HG03558 (cell line): Measurements from ENCODE around the gene KCNH1.
"Not testable (repeated sequence)": the region's sequence is repeated elsewhere in the genome, so short reads cannot be mapped to it uniquely, and the experiment has no call there.

Source experiments
- ATAC-seq: cut with Tn5 transposase; IDR thresholded peaks from one replicate; pipeline ENCODE4 v1.9.1; 2021; ENCODE audit warnings: moderate number of reproducible peaks; ENCODE audit not compliant: unreplicated experiment; ENCODE audit errors: extremely low read depth

The KCNH1 gene

GRCh38 chr1:211099393-211099792, 34.6 kb downstream of the KCNH1 start:
- no peak for ATAC-seq

DNA sequence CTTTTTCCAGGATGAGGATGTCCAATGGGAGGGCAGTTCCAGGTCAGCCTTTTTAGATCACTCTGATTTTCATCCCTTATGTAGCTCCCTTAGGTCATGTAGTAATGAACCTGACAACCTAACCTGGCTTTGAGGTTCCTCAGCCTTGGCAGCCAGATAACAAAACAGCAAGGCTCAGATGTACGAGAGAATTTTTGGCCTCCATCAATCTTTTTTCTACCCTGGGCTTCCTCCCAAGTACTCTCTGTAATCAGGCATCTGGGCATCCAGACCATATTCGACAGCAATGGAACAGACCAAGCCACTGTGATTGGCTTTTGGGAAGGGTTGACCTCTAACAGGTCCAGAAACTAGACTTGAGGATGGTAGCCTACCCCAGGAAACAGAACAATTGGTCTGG, 38.6 kb downstream of the KCNH1 start:
- ATAC-seq = no peak

DNA sequence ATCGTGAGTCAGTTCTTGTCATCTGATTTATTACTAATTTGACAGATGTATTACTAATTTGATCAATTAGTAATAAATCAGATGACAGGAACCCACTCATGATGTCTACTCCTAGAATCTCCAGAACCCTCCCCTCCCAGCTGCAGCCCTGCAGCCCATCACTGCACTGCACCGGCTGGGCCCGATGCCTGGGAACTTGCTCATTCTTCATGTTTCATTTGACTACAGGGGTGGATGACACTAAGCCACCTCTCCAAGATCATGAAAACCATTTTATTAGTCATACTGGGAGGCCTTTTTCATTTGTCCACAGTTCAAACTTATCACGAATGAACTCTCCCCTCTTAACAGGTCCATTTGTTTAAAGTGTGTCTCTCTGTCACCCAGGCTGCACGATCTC, 41.0 kb downstream of the KCNH1 start:
- no peak for ATAC-seq

DNA sequence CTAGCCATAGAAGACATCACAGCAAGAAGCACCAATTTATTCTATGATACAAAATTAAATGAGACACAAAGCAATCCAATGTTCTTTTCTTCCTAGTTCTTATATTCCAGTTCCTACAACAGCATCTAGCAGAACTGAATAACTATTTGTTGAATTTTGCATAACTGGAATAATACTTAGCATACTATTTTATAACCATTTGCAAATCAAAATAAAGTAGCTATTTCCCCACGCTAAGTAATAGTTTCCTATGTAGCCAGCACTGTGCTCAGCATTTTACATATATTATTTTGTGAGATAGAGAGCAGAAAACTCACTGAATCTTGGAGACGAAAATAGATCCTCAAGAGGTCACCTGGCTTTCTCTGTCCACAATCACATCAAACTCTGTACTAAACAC, 42.1 kb downstream of the KCNH1 start:
- no peak for ATAC-seq

GRCh38 chr1:211089536-211089935, 44.4 kb downstream of the KCNH1 start:
- no peak for ATAC-seq

DNA sequence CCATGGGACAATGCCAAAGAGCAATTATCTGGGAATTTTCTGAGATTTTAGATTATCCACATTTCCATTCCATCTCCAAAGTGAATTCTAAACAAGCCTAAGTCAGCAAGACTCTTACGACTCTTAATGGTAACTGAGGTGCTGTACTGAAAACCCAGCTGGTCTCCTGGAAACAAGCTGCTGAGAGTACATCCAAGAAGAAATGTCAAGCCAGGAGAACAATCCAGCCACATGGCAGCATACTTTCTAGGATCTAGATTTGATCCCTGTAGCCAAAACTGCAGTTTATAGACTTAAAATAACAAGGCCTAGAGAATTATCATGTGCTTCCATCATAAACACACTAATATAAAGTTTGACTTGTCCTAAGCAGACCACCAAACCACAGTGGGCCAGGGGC, 45.8 kb downstream of the KCNH1 start:
- no peak for ATAC-seq

DNA sequence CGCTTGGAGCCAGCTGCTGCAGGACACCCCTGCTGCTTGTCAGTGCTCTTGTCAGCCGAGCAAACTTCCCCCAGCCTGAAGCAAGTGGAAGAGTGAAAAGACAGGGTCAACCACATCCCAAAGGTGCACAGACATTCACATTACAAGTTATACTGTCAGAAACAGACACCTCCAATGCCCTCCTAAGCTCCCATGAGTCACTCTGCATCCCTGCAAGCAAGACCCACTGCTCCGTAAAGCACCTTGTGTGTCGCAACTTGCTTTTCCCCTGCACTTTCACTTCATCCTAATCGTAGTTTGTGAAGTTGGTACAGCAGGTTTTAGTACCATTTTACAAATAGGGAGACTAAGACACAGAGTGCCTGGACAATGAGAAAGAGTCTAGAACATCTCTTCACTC, 51.1 kb downstream of the KCNH1 start:
- no peak for ATAC-seq

- not testable (repeated sequence) for ATAC-seq
Measured at GRCh38 chr1:211081447-211081846, 52.5 kb downstream of the KCNH1 start.

DNA sequence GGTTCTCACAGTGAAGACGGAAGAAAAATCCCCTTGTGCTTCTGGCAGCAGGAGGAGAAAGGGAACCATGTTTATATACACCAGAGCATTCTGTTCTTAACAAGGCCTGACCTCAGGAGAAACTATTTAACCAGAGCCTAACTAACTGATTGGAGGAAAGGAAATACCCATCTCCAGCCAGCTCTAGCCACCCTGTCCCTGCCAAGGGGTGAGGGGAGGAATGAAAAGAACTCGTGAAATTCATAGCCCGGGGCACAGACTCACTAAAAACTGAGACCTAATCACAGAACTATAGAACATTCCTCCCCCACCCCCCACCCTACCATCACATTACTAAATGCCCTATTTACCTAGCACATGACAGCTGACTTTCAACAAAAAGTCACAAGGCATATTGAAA, 65.0 kb downstream of the KCNH1 start:
- no peak for ATAC-seq

DNA sequence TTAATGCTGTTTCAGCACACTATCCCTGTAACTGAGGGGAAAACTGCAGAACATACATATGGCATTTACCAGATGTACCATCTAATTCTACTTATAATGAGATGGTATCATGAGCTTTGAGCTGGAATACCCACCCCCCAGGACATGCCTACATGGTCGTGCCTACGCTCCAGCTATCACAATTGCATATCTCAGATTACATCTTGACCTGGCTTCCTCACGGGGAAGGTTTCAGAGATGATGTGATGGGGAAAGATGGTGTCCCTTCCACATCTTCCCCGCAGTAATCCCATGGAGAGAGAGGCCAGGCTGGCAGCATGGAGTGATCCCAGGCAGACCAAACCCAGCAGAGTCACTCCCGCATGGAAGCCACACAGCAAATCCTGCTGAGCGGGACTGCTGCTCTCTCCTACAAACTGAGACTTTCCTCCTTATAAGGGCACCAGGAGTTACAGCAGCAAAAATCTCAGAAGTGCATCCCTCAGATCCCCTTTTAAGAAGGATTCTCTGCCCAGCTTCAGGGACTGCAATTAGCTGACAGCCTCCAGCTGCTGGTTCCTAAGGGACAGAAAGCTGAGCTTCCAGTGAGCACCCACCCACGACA, 67.1 kb downstream of the KCNH1 start:
- no peak for ATAC-seq

DNA sequence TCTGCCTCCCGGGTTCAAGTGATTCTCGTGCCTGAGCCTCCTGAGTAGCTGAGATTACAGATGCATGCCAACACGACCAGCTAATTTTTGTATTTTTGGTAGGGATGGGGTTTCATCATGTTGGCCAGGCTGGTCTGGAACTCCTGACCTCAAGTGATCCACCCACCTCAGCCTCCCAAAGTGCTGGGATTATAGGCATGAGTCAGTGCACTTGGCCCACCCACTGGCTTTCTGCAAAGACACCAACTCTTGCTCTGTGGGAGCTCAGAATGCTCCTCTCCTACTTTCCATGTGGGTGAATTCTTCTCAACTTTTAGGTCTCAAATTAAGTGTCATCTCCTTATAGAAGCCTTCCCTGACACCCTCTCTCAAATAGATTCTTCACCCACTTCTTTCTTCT, 92.1 kb downstream of the KCNH1 start:
- ATAC-seq = not testable (repeated sequence)

DNA sequence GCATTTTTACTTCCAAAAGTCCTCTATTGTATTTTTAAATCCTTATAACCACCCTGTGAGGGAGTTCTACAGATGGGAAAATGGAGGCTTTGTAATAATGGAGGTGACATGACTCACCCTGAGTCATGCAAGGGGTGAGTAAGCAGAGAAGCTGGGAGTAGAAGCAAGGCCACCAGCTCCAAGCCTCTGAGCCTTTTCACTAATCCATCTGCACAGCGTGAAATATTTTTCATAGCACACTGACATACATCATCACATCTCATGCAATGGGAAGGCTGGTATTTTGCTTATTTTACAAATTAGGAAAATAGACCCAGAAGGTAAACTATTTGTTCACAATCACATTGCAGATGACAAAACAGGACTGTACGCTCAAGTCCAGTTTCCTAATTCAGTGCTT, 96.9 kb downstream of the KCNH1 start:
- ATAC-seq = no peak

GRCh38 chr1:211036381-211037060, 97.4 kb downstream of the KCNH1 start:
- no peak for ATAC-seq

DNA sequence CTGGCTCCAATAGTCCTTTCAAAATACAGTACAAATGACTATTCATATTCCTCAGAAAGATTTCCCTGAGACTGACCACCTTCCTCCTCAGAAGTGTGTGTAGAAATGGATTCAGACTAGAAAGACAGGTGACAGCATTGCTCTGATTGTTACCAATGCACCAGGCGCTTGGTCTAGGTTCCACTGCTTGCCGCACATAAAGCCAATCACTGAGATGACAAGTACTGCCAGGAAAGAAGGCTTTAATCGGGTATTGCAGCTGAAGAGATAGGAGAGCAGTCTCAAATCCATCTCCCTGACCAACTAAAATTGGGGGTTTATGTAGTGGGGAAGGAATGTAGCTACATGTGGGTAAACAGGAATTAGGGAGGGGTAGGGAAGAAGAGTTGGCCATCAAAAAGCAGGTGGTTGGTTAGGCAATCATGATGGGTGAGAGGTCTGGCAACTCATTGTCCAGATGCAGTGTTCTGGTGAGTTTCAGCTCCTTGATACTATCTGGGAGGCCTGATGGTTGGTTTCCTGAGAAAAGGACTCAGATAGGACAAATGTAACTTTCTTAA, 98.0 kb downstream of the KCNH1 start:
- ATAC-seq = no peak

GRCh38 chr1:211033921-211034525, 99.9 kb downstream of the KCNH1 start:
- no peak for ATAC-seq

- ATAC-seq = no peak
Measured at GRCh38 chr1:211024901-211025300, 109.0 kb downstream of the KCNH1 start.

GRCh38 chr1:211019266-211019665, 114.7 kb downstream of the KCNH1 start:
- ATAC-seq = no peak

GRCh38 chr1:211018690-211019089, 115.3 kb downstream of the KCNH1 start:
- ATAC-seq = no peak

DNA sequence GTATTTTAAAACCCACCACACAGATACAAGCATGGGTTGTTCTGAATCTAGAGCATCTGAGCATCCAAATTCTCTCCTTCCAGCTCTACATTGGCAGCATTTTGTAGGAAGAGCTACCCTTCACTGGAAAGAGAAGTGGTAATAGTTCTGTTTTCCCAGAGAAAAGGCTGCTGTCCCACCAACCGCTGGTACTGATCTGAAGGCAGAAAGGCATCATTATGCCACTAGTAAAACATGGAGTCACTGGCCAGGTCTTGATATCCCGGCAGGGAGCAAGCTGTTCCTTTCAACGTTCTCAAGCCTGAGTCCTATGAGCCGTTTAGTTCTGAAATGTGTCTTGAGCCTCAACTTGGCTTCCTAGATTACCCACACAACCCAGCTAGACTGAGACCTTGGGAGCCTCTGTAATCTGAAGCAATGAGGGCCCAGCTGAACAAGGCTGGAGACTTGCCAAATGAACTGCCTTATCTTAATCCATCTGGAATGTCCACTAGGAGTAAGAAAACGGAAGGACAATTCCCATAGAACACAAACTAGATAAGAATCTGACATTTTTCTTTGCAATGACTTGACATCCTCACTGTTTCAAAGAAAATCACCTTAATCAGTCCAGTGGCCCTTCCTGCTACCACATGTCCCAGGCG, 116.8 kb downstream of the KCNH1 start:
- ATAC-seq = no peak

DNA sequence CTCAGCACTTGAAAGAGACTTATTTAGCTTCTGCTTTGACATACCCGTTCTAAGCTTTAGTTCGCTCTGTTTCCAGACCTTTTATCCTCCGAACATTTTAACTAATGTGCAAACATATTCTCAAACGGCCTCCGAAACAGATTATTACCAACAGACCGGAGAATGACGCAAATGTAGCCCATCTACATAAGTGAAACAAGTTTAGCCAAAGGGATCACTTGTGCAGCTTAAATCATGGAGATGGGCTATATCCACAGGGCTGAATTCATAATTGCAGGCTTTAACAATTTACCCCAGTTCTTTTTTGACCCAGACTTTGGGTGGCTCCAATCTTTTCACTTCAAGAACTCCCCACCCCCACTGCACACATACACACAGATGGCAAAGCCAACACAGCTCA, 119.7 kb downstream of the KCNH1 start:
- ATAC-seq = no peak
